ENCODE data around the gene ABCC6. TPM values are rescaled to one million over a fixed set of nuclear protein-coding genes. Genes with fewer than 3 reads are reported as not detected.
"Not testable (repeated sequence)": the region's sequence is repeated elsewhere in the genome, so short reads cannot be mapped to it uniquely, and the experiment has no call there.

The ABCC6 gene
- total RNA-seq, 5 donors from 2014 or later (not counting 1 experiment from before 2014, with no cell fraction given) = 0.12 TPM; not detected in 4

- H3K4me1 Mint-ChIP-seq; H3K27ac Mint-ChIP-seq; CTCF ChIA-PET; H3K9me3 Mint-ChIP-seq; H3K4me3 Mint-ChIP-seq; DNase-seq; ATAC-seq (replicated peaks in 1 of 4); H3K27me3 ChIP-seq (replicated peaks in 1 of 2; ENCODE audit: control insufficient read depth in 2 of 2, extremely low read depth in 1 of 2, insufficient read depth in 2 of 2, low read length in 1 of 2); H3K36me3 Mint-ChIP-seq; H3K4me3 ChIP-seq (ENCODE audit: control insufficient read depth in 1 of 2, extremely low read depth in 1 of 2, low read length in 1 of 2); H3K4me1 ChIP-seq (ENCODE audit: control insufficient read depth in 1 of 2, extremely low read depth in 1 of 2, insufficient read depth in 2 of 2, low read length in 2 of 2); H3K36me3 ChIP-seq (ENCODE audit: control insufficient read depth in 2 of 2, extremely low read depth in 1 of 2, insufficient read depth in 1 of 2, low read length in 1 of 2); H3K27ac ChIP-seq (ENCODE audit: low read length); H3K27me3 Mint-ChIP-seq; H3K9me3 ChIP-seq; POLR2A ChIA-PET: not testable (repeated sequence)
- 89% methylated on average over 5 of the region's 12 CpGs for WGBS (ENCODE audit: insufficient coverage)
Measured at GRCh38 chr16:16153000-16153399, 70.3 kb downstream of the ABCC6 start.

GRCh38 chr16:16151315-16151714 lies 72.0 kb downstream of the ABCC6 start:
- ChIA-PET CTCF (interaction anchor here in 1 of 2 donors (0.7 kb wide), 1 partner anchor 41 kb away, joined by 4 read pairs; no protein-coding TSS in a partner anchor), POLR2A (no interaction called here)
- no peaks in the 10 kb centered on the region for H3K36me3 Mint-ChIP-seq
- Histone ChIP-seq H3K36me3 (ENCODE audit: control insufficient read depth in 2 of 2, extremely low read depth in 1 of 2, insufficient read depth in 1 of 2, low read length in 1 of 2) (no peaks in the 10 kb centered on the region), H3K4me3 (ENCODE audit: control insufficient read depth in 1 of 2, extremely low read depth in 1 of 2, low read length in 1 of 2) (no peak overlapping the region), H3K4me1 (ENCODE audit: control insufficient read depth in 1 of 2, extremely low read depth in 1 of 2, insufficient read depth in 2 of 2, low read length in 2 of 2) (no peaks in the 10 kb centered on the region), H3K27ac (ENCODE audit: low read length) (no peak overlapping the region), H3K9me3 (no peaks in the 10 kb centered on the region), H3K27me3 (replicated peaks in 1 of 2; ENCODE audit: control insufficient read depth in 2 of 2, extremely low read depth in 1 of 2, insufficient read depth in 2 of 2, low read length in 1 of 2) (peaks cover 0 to 4% of the 10 kb centered on the region in 2 experiments)
- H3K4me1 Mint-ChIP-seq = no peaks in the 10 kb centered on the region
- no peak overlapping the region for H3K27ac Mint-ChIP-seq
- 67% methylated on average over 1 of the region's 8 CpGs for WGBS (ENCODE audit: insufficient coverage)
- ATAC-seq (replicated peaks in 1 of 4) (no peak), DNase-seq (no peak)
- no peak overlapping the region for H3K4me3 Mint-ChIP-seq
- no peaks in the 10 kb centered on the region for H3K9me3 Mint-ChIP-seq
- H3K27me3 Mint-ChIP-seq = peaks cover 0 to 4% of the 10 kb centered on the region in 2 donors

DNA sequence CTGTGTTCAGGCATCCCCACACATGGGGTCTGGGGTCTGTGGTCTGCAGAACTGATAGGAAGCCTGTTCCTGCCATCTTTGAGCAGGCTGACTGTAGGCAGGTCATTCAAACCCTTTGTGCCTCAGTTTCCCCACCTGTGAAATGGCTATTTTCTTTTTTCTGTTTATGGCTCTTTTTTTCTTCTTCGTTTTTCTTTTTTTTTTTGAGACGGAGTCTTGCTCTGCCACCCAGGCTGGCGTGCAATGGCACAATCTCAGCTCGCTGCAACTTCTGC lies 72.5 kb downstream of the ABCC6 start:
- Histone ChIP-seq H3K27me3 (replicated peaks in 1 of 2; ENCODE audit: control insufficient read depth in 2 of 2, extremely low read depth in 1 of 2, insufficient read depth in 2 of 2, low read length in 1 of 2) (peaks cover 0 to 4% of the 10 kb centered on the region in 2 experiments), H3K4me1 (ENCODE audit: control insufficient read depth in 1 of 2, extremely low read depth in 1 of 2, insufficient read depth in 2 of 2, low read length in 2 of 2) (no peaks in the 10 kb centered on the region), H3K9me3 (no peaks in the 10 kb centered on the region), H3K27ac (ENCODE audit: low read length) (no peak overlapping the region), H3K36me3 (ENCODE audit: control insufficient read depth in 2 of 2, extremely low read depth in 1 of 2, insufficient read depth in 1 of 2, low read length in 1 of 2) (no peaks in the 10 kb centered on the region), H3K4me3 (ENCODE audit: control insufficient read depth in 1 of 2, extremely low read depth in 1 of 2, low read length in 1 of 2) (no peak overlapping the region)
- H3K36me3 Mint-ChIP-seq = no peaks in the 10 kb centered on the region
- H3K27ac Mint-ChIP-seq = no peak overlapping the region
- POLR2A ChIA-PET = no interaction called here
- peaks cover 0 to 4% of the 10 kb centered on the region in 2 donors for H3K27me3 Mint-ChIP-seq
- CTCF ChIA-PET = interaction anchor here in 1 of 2 donors (0.5 kb wide), 1 partner anchor 26 kb away, joined by 3 read pairs; no protein-coding TSS in a partner anchor
- no peak overlapping the region for H3K4me3 Mint-ChIP-seq
- DNase-seq (no peak), ATAC-seq (replicated peaks in 1 of 4) (no peak)
- no peaks in the 10 kb centered on the region for H3K4me1 Mint-ChIP-seq
- no peaks in the 10 kb centered on the region for H3K9me3 Mint-ChIP-seq
- WGBS (ENCODE audit: insufficient coverage) = 88% methylated on average over 3 of the region's 4 CpGs

- ChIA-PET POLR2A (no interaction called here), CTCF (interaction anchor here in 1 of 2 donors (0.5 kb wide), 1 partner anchor 26 kb away, joined by 3 read pairs; no protein-coding TSS in a partner anchor)
- H3K9me3 ChIP-seq = no peaks in the 10 kb centered on the region
- H3K36me3 ChIP-seq (ENCODE audit: control insufficient read depth in 2 of 2, extremely low read depth in 1 of 2, insufficient read depth in 1 of 2, low read length in 1 of 2) = peaks cover 0 to 4% of the 10 kb centered on the region in 2 donors
- H3K27ac Mint-ChIP-seq = no peak overlapping the region
- peaks cover 0 to 4% of the 10 kb centered on the region in 2 experiments for H3K27me3 ChIP-seq (replicated peaks in 1 of 2; ENCODE audit: control insufficient read depth in 2 of 2, extremely low read depth in 1 of 2, insufficient read depth in 2 of 2, low read length in 1 of 2)
- no peak overlapping the region for H3K4me3 Mint-ChIP-seq
- DNase-seq (peak in 1 of 35 experiments; percentile 3), ATAC-seq (replicated peaks in 1 of 4) (no peak)
- 93% methylated on average over 26 of the region's 28 CpGs for WGBS (ENCODE audit: insufficient coverage)
- H3K4me1 Mint-ChIP-seq = no peaks in the 10 kb centered on the region
- H3K4me3 ChIP-seq (ENCODE audit: control insufficient read depth in 1 of 2, extremely low read depth in 1 of 2, low read length in 1 of 2) = no peak overlapping the region
- H3K36me3 Mint-ChIP-seq = peaks cover 4% of the 10 kb centered on the region
- H3K9me3 Mint-ChIP-seq = no peaks in the 10 kb centered on the region
- H3K4me1 ChIP-seq (ENCODE audit: control insufficient read depth in 1 of 2, extremely low read depth in 1 of 2, insufficient read depth in 2 of 2, low read length in 2 of 2) = no peaks in the 10 kb centered on the region
- no peak overlapping the region for H3K27ac ChIP-seq (ENCODE audit: low read length)
- peaks cover 0 to 4% of the 10 kb centered on the region in 2 donors for H3K27me3 Mint-ChIP-seq
Measured at GRCh38 chr16:16150117-16150877, 73.0 kb downstream of the ABCC6 start.

DNA sequence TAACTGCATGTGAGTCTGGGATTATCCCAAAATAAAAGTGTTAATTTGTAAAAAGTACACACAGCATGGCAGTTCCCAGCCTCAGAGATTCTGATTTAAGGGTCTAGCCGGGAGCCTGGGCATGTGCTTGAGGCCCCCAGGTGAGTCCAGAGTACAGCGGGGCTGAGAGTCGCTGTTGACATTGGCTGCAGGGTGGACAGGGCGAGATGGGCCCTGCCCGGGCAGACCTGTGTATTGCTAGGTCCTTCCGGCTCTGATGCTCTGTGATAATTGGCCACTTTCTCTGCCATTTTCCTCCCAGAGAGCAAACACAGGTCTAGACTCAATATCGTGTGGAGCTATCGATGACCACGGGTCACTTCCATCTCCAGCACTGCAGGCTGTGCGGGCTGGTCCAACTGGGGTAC lies 73.6 kb downstream of the ABCC6 start:
- Histone ChIP-seq H3K9me3 (no peaks in the 10 kb centered on the region), H3K4me1 (ENCODE audit: control insufficient read depth in 1 of 2, extremely low read depth in 1 of 2, insufficient read depth in 2 of 2, low read length in 2 of 2) (no peaks in the 10 kb centered on the region), H3K27ac (ENCODE audit: low read length) (no peak overlapping the region), H3K36me3 (ENCODE audit: control insufficient read depth in 2 of 2, extremely low read depth in 1 of 2, insufficient read depth in 1 of 2, low read length in 1 of 2) (peaks cover 0 to 7% of the 10 kb centered on the region in 2 donors), H3K27me3 (replicated peaks in 1 of 2; ENCODE audit: control insufficient read depth in 2 of 2, extremely low read depth in 1 of 2, insufficient read depth in 2 of 2, low read length in 1 of 2) (peaks cover 0 to 4% of the 10 kb centered on the region in 2 experiments), H3K4me3 (ENCODE audit: control insufficient read depth in 1 of 2, extremely low read depth in 1 of 2, low read length in 1 of 2) (no peak overlapping the region)
- Mint-ChIP-seq H3K36me3 (peaks cover 7% of the 10 kb centered on the region), H3K27me3 (no peaks in the 10 kb centered on the region), H3K4me1 (no peaks in the 10 kb centered on the region), H3K9me3 (no peaks in the 10 kb centered on the region), H3K27ac (no peak overlapping the region), H3K4me3 (no peak overlapping the region)
- CTCF ChIA-PET = no interaction called here
- no peak for ATAC-seq (replicated peaks in 1 of 4)
- DNase-seq = no peak
- 98% methylated on average over 9 of the region's 10 CpGs for WGBS (ENCODE audit: insufficient coverage)
- POLR2A ChIA-PET = no interaction called here

- Histone ChIP-seq H3K27me3 (replicated peaks in 1 of 2; ENCODE audit: control insufficient read depth in 2 of 2, extremely low read depth in 1 of 2, insufficient read depth in 2 of 2, low read length in 1 of 2) (no peaks in the 10 kb centered on the region), H3K9me3 (no peaks in the 10 kb centered on the region), H3K4me3 (ENCODE audit: control insufficient read depth in 1 of 2, extremely low read depth in 1 of 2, low read length in 1 of 2) (no peak overlapping the region), H3K4me1 (ENCODE audit: control insufficient read depth in 1 of 2, extremely low read depth in 1 of 2, insufficient read depth in 2 of 2, low read length in 2 of 2) (no peaks in the 10 kb centered on the region), H3K36me3 (ENCODE audit: control insufficient read depth in 2 of 2, extremely low read depth in 1 of 2, insufficient read depth in 1 of 2, low read length in 1 of 2) (peaks cover 0 to 14% of the 10 kb centered on the region in 2 donors), H3K27ac (ENCODE audit: low read length) (no peak overlapping the region)
- WGBS (ENCODE audit: insufficient coverage) = 100% methylated on average over 6 of the region's 9 CpGs
- H3K36me3 Mint-ChIP-seq = peaks cover 13% of the 10 kb centered on the region
- H3K27me3 Mint-ChIP-seq = no peaks in the 10 kb centered on the region
- H3K4me1 Mint-ChIP-seq = no peaks in the 10 kb centered on the region
- ATAC-seq (replicated peaks in 1 of 4) = no peak
- H3K9me3 Mint-ChIP-seq = no peaks in the 10 kb centered on the region
- CTCF ChIA-PET = no interaction called here
- no peak for DNase-seq
- no peak overlapping the region for H3K4me3 Mint-ChIP-seq
- POLR2A ChIA-PET = no interaction called here
- H3K27ac Mint-ChIP-seq = no peak overlapping the region
Measured at GRCh38 chr16:16148755-16149154, 74.5 kb downstream of the ABCC6 start.

All from T-cell (primary cell).